Pons (tissue), 1 donor: ENCODE data around the gene LEAP2.

ENCODE experiments used
- DNase-seq: peaks from one replicate; pipeline ENCODE4 v3.0.0-alpha.2; 2016; ENCODE audit warnings: low spot score

Gene LEAP2, protein sequence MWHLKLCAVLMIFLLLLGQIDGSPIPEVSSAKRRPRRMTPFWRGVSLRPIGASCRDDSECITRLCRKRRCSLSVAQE

DNA sequence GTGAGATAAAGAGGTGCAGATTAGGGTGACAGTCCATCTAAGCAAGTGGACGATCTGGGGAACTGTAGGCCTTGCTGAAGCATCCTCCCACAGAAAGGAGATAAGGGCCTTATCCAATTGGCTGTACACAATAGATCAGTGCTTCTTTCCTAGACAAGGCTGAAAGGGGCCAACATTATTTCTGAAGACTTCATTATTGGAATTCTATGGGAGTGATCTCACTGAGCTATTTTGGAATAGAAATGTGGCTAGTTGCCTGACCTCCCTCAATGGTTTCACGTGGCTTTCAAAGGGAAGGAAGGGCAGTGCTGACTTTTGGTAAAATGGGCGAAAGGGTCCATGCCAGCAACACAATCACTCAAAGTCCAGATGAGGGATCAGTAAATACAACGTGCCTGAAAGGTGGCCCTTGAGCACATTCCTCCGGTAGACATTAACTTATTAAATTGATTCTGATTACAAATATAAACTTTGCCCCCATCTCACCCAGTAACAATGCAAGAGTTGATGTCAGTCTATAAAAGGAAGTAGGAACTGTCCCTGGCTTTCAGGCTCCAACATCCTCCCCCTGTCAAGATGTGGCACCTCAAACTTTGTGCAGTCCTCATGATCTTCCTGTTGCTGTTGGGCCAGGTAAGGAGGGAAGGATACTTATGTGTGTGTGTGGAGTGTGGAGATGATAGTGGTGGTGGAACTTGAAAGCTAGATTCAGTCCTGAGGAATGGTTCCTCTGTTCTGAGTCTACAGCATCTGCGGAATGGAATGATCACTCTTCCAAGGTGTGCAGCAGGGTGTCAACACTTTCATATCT lies at the start of gene LEAP2:
LEAP2 (plus strand) TSS at position 550 of the 811 bp plus-strand sequence; CDS start at position 577, 27 bp downstream.
- DNase-seq, result no peak

- DNase-seq, result no peak
Measured at GRCh38 chr5:132824426-132824825, 49.0 kb upstream of the LEAP2 start.

- DNase-seq, result no peak
Measured at GRCh38 chr5:132825033-132825833, 48.2 kb upstream of the LEAP2 start.

DNA sequence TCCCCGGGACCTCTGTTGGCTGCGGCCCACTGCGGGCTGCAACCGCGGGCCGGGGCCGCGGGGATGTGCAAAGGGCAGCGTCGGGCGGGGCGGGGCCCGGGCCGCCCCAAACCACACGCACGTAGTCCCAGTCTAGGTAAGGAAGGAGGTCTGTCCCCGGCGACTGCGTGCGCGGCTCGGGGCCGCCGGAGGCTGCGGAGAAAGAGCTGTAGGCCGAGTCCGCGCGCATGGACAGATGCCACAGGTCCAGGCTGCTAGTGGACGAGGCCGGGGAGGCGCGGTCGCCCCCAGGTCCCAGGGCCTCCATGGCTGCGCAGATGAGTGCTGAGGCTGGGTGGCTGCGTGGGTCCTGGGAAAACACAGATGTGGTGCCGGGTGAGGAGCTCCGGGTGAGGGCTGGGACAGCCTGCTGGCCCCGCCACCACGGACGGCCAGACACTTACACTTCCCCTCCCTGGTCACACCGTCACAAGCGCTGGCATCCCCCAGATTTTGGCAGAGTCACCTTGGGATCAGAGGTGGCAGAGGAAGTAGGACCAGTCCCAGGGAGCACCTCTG lies 47.6 kb upstream of the LEAP2 start:
- DNase-seq, result no peak

GRCh38 chr5:132826424-132827082 lies 46.9 kb upstream of the LEAP2 start:
- no peak for DNase-seq

- no peak for DNase-seq
Measured at GRCh38 chr5:132827943-132828673, 45.4 kb upstream of the LEAP2 start.

DNA sequence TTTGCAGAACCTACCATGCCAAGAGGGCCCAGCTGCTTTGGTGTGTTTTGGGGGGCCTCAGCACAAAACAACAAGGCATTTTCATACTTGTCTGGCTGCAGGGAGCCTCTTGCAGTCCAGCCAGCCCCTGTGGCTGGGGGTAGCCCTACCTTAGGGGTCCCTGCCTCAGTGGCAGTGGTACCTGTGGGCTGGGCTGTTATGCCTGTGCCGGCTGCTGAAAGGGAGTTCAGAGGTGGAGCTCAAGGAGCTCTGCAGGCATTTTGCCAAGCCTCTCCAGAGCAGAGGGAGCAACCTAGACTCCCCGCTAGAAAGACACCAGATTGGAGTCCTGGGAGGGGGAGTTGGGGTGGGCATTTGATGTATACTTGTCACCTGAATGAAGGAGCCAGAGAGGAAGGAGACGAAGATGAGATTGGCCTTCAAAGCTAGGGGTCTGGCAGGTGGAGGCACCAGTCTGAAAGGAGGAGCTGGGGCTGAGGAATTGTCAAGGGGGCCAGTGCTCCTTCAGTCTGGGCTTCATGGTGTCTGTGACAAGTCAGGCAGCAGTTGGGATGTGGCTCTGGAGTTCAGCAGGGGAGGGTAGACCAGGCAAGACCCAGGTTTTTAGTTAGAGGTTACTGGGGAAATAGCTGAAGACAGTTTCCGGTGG lies 44.5 kb upstream of the LEAP2 start:
- no peak for DNase-seq

GRCh38 chr5:132829742-132830435 lies 43.6 kb upstream of the LEAP2 start:
- no peak for DNase-seq

- no peak for DNase-seq
Measured at GRCh38 chr5:132830436-132831094, 42.9 kb upstream of the LEAP2 start, which contains the start of gene SHROOM1. Gene SHROOM1 (minus strand): TSS chr5:132830647. CDS start chr5:132826140, 4,507 bp downstream.

GRCh38 chr5:132831095-132831860 lies 42.2 kb upstream of the LEAP2 start:
- no peak for DNase-seq

DNA sequence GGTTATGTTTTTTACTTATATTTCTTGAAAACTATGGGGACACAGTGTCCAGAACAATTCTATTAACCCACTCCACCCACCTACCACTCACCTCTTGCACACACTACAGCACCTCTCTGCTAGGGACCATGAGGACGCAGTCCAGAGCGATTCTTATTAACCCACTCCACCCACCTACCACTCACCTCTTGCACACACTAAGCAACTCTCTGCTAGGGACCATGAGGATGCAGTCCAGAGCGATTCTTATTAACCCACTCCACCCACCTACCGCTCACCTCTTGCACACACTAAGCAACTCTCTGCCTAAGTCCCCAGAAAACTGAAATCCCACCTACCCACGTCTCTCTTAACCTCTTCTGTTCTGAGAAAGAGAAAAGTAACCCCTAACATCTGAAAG lies 40.9 kb upstream of the LEAP2 start:
- no peak for DNase-seq

DNA sequence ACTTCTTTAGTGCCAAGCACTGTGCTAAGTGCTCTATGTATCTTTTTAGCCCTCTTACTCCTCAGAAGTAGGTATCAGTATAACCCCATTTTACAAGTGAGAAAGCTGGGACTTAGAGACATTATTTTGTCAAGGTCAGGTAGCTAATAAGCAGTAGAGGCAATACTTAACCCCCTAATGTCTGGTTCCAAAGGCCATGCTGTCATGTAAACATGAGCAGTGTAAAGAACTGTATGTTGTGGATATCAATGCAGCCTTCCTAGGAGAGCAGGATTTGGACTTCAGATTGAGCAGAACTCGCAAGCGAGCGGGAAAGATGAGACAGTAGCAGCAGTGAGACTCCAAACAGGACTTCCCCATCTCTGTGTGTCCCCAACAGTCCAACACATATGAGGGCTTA lies 39.4 kb upstream of the LEAP2 start:
- DNase-seq, result no peak

- no peak for DNase-seq
Measured at GRCh38 chr5:132836852-132837251, 36.6 kb upstream of the LEAP2 start.

DNA sequence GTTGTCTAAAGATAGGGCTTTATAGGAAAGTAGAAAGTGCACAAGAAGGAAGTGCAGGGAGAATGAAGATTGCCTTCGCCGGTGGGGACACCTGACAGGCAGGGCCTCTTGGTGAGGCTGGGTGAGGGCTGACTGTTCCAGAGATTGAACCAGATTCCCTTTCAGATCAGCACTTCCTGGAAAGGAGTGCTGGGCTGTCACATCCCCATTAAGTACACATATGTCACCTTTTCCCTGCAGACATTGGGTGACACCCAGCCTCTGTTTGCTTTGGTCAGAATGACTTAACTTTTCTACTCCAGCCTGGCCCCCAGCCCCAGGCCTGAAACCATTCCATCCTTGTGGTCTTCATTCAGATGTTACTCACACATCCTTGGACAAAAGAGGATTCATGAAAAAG lies 35.6 kb upstream of the LEAP2 start:
- no peak for DNase-seq

DNA sequence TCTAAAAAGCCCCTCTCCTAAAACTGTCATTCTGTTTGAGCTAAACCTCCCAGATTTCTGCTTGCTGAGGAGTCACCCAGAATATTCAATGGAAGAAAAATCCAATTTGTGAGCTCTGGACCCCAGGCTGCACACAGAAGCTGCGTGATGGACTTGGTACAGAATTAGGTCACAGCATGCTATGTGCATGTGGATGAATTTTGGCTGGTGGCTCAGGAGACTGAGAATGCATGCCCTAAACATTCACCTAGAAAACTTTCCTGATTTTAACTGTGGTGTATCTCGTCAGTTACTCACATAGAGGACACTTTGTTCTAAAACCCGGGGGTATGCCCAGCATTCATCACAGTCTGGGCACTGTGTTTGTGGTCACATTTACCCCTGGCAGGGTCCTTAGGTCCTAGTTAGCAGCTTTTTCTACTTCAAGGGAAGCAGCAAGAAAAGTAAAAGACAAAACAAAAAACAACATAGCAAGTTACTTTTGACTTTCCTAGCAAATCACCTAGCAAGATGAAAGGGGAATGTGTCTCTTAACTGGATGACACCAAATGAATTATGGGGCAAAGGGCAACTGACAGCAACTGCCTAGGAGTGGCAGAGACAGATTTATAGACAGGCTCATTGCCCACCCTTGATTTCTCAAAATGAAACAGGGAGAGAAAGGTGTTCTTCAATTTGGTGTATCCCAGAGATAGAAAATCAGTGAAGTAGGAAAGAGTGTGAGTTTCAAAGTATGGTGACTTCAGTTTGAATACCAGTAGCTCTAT lies 34.8 kb upstream of the LEAP2 start:
- DNase-seq, result no peak

DNA sequence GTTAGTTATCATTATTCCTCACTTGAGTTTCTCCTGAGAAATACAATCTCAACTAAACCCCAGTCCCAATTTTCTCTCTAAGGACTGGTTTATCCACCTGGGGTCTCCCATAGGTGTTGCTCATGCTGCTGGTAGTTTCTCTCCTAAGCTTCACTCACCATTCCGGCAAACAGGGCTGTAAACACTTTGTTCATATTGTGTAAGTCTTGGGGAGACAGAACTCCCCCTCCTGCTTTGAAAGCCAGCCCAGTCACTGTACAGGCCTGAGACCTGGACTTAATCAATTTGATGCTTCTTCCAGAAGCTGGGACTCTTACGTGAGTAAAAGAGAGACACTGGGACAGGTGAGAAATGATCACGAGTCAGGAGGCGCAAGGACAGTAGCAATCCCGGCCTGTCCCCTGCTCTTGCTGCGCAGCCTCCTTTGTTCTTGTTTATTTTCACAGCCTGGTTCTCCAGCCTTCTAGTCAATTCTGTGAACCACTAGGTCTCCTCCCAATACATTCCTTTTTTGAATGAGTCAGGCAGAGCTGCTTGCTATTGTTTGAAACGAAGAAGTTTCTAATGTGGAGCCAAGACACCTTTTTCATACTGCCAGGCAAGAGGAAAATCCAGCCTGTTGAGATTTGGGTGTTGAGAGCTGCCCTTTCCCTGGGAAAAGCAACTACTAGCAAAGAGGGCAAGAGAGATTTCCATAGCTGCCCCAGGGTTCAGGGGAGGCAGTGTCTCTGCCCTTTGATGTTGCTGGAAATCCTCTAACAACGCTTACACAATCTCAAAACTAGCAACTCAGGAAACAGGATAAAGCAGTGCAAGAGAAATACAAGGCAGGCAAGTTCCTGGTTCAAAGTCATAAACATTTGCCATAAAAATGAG lies 33.8 kb upstream of the LEAP2 start:
- no peak for DNase-seq

- no peak for DNase-seq
Measured at GRCh38 chr5:132840313-132840712, 33.2 kb upstream of the LEAP2 start.
